ENCODE measurements around the gene FHOD3. TPM values are rescaled to one million over a fixed set of nuclear protein-coding genes. Genes with fewer than 3 reads are reported as not detected.

The FHOD3 gene
- total RNA-seq, 1 experiment from 2014 or later = 10.6 TPM

GRCh38 chr18:36503477-36503876, 206.0 kb downstream of the FHOD3 start:
- POLR2A ChIA-PET (ENCODE audit: unreplicated experiment) = no interaction called here
- Histone ChIP-seq H3K9me2 (ENCODE audit: insufficient read depth) (no peaks in the 10 kb centered on the region), H3K27ac (no peak overlapping the region), H3K27me3 (ENCODE audit: insufficient read depth, low read depth) (no peaks in the 10 kb centered on the region), H4K20me1 (ENCODE audit: insufficient read depth) (no peaks in the 10 kb centered on the region), H3K79me2 (ENCODE audit: low read depth) (no peaks in the 10 kb centered on the region), H3K4me2 (no peak overlapping the region), H3F3A (ENCODE audit: insufficient read depth, low read depth) (no peaks in the 10 kb centered on the region), H3K4me3 (no peak overlapping the region), H2AFZ (no peak overlapping the region), H3K9me3 (ENCODE audit: insufficient read depth, low read depth) (no peaks in the 10 kb centered on the region), H3K4me1 (replicated peaks; ENCODE audit: insufficient read depth) (no peaks in the 10 kb centered on the region), H3K36me3 (ENCODE audit: low read depth) (no peaks in the 10 kb centered on the region)
- no peak for DNase-seq
- no TSS peak for BruUV-seq (replicated peaks)
- TF ChIP-seq CTCF (conservative IDR thresholded peaks at IDR 0.05) (no peak), EZH2 (IDR thresholded peaks at IDR 0.05; ENCODE audit: low read depth) (no peak)
- intact Hi-C loops (cut with micrococcal nuclease; ENCODE audit: unreplicated experiment) = no loop called here
- CTCF ChIA-PET = no interaction called here

GRCh38 chr18:36504928-36505327, 207.4 kb downstream of the FHOD3 start:
- DNase-seq = no peak
- H3K4me2 ChIP-seq = no peak overlapping the region
- H3K79me2 ChIP-seq (ENCODE audit: low read depth) = no peaks in the 10 kb centered on the region
- H3K9me3 ChIP-seq (ENCODE audit: insufficient read depth, low read depth) = no peaks in the 10 kb centered on the region
- BruUV-seq (replicated peaks) = no TSS peak
- no peaks in the 10 kb centered on the region for H3K36me3 ChIP-seq (ENCODE audit: low read depth)
- H3K27me3 ChIP-seq (ENCODE audit: insufficient read depth, low read depth) = no peaks in the 10 kb centered on the region
- ChIA-PET POLR2A (ENCODE audit: unreplicated experiment) (no interaction called here), CTCF (no interaction called here)
- no peaks in the 10 kb centered on the region for H3K4me1 ChIP-seq (replicated peaks; ENCODE audit: insufficient read depth)
- intact Hi-C loops (cut with micrococcal nuclease; ENCODE audit: unreplicated experiment) = no loop called here
- H2AFZ ChIP-seq = no peak overlapping the region
- H4K20me1 ChIP-seq (ENCODE audit: insufficient read depth) = no peaks in the 10 kb centered on the region
- H3F3A ChIP-seq (ENCODE audit: insufficient read depth, low read depth) = no peaks in the 10 kb centered on the region
- H3K4me3 ChIP-seq = no peak overlapping the region
- H3K27ac ChIP-seq = no peak overlapping the region
- H3K9me2 ChIP-seq (ENCODE audit: insufficient read depth) = no peaks in the 10 kb centered on the region
- no peak for TF ChIP-seq EZH2 (IDR thresholded peaks at IDR 0.05; ENCODE audit: low read depth)
- no peak for TF ChIP-seq CTCF (conservative IDR thresholded peaks at IDR 0.05)

GRCh38 chr18:36505665-36506064, 208.2 kb downstream of the FHOD3 start:
- Histone ChIP-seq H3F3A (ENCODE audit: insufficient read depth, low read depth) (no peaks in the 10 kb centered on the region), H3K9me3 (ENCODE audit: insufficient read depth, low read depth) (no peaks in the 10 kb centered on the region), H2AFZ (no peak overlapping the region), H3K4me3 (no peak overlapping the region), H3K9me2 (ENCODE audit: insufficient read depth) (no peaks in the 10 kb centered on the region), H3K4me1 (replicated peaks; ENCODE audit: insufficient read depth) (no peaks in the 10 kb centered on the region), H3K27ac (no peak overlapping the region), H3K4me2 (no peak overlapping the region), H4K20me1 (ENCODE audit: insufficient read depth) (no peaks in the 10 kb centered on the region), H3K27me3 (ENCODE audit: insufficient read depth, low read depth) (no peaks in the 10 kb centered on the region), H3K36me3 (ENCODE audit: low read depth) (no peaks in the 10 kb centered on the region), H3K79me2 (ENCODE audit: low read depth) (no peaks in the 10 kb centered on the region)
- intact Hi-C loops (cut with micrococcal nuclease; ENCODE audit: unreplicated experiment) = no loop called here
- no peak for DNase-seq
- CTCF ChIA-PET = no interaction called here
- BruUV-seq (replicated peaks) = no TSS peak
- TF ChIP-seq EZH2 (IDR thresholded peaks at IDR 0.05; ENCODE audit: low read depth) = no peak
- TF ChIP-seq CTCF (conservative IDR thresholded peaks at IDR 0.05) = no peak
- POLR2A ChIA-PET (ENCODE audit: unreplicated experiment) = no interaction called here

All from PC-9 (cell line).